C4-2B (cell line): Measurements from ENCODE around the gene ALOX5.

Source experiments
- CTCF ChIP-seq: fragments of 450-650 bp; conservative IDR thresholded peaks from 2 replicates; pipeline ENCODE4 v1.5.1; 2017; ENCODE audit warnings: mild to moderate bottlenecking
- ZFX ChIP-seq: fragments of 450-650 bp; IDR thresholded peaks from 2 replicates; pipeline ENCODE4 v1.6.1; 2017

DNA sequence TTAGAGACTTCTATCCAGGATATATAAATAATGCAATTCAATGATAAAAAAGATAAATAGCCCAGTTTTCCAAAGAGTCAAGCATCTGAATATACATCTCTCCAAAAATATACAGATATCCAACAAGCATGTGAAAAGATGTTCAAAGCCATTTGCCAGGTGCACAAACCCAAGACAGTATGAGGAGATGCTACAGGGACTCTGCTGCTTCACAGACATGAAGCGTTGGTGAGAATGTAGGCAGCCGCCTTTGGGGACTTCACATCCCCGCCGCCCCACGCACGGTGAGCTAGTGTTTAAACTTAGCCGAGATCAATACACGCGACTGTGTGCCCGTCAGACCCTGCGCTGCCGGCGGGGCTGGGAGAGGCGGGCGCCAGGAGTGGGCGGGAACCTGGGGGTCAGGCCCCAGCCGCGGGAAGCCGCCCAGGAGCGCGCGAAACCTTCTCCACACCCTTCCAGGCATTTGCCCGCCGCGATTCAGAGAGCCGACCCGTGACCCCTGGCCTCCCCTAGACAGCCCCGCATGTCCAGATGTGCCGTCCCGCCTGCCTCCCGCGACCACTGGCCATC, 927 bp upstream of the ALOX5 start:
- no peak for TF ChIP-seq CTCF
- TF ChIP-seq ZFX: no peak
